COLO829 (cell line): ENCODE measurements around the gene ARSB.

Experiments
- DNase-seq: peaks from one replicate; pipeline ENCODE4 v3.0.0; 2012; ENCODE audit warnings: low spot score

Gene ARSB

GRCh38 chr5:78804995-78805394 lies 180.1 kb downstream of the ARSB start:
- DNase-seq, result no peak

GRCh38 chr5:78803941-78804340 lies 181.2 kb downstream of the ARSB start:
- no peak for DNase-seq

- DNase-seq, result no peak
Observed at GRCh38 chr5:78803353-78803752, 181.8 kb downstream of the ARSB start.

- DNase-seq, result no peak
Observed at GRCh38 chr5:78801413-78801812, 183.7 kb downstream of the ARSB start.

GRCh38 chr5:78799266-78800017 lies 185.7 kb downstream of the ARSB start:
- DNase-seq, result no peak

- DNase-seq, result no peak
Observed at GRCh38 chr5:78798673-78799029, 186.5 kb downstream of the ARSB start.

- no peak for DNase-seq
Observed at GRCh38 chr5:78797936-78798672, 187.0 kb downstream of the ARSB start.

GRCh38 chr5:78795757-78796156 lies 189.4 kb downstream of the ARSB start:
- no peak for DNase-seq

GRCh38 chr5:78794693-78795215 lies 190.4 kb downstream of the ARSB start:
- no peak for DNase-seq

- DNase-seq, result no peak
Observed at GRCh38 chr5:78793907-78794662, 191.0 kb downstream of the ARSB start.

- no peak for DNase-seq
Observed at GRCh38 chr5:78792345-78793055, 192.6 kb downstream of the ARSB start.

GRCh38 chr5:78791501-78792100 lies 193.5 kb downstream of the ARSB start:
- DNase-seq, result no peak

GRCh38 chr5:78787783-78788182 lies 197.3 kb downstream of the ARSB start:
- DNase-seq, result no peak

GRCh38 chr5:78785454-78785853 lies 199.7 kb downstream of the ARSB start:
- DNase-seq, result no peak

GRCh38 chr5:78783434-78784130 lies 201.5 kb downstream of the ARSB start:
- no peak for DNase-seq

GRCh38 chr5:78782728-78783127 lies 202.4 kb downstream of the ARSB start:
- no peak for DNase-seq

GRCh38 chr5:78781611-78782286 lies 203.4 kb downstream of the ARSB start:
- DNase-seq, result peak; percentile 9

GRCh38 chr5:78779771-78780616 lies 205.1 kb downstream of the ARSB start:
- no peak for DNase-seq

- no peak for DNase-seq
Observed at GRCh38 chr5:78779262-78779661, 205.8 kb downstream of the ARSB start.
